ENCODE data around the gene SRGAP2B.
"Not testable (repeated sequence)": the region's sequence is repeated elsewhere in the genome, so short reads cannot be mapped to it uniquely, and the experiment has no call there.

- TF ChIP-seq CTCF (IDR thresholded peaks at IDR 0.05; ENCODE audit: low read depth, low read length, poor library complexity, severe bottlenecking); EZH2phosphoT487 (IDR thresholded peaks at IDR 0.05; ENCODE audit: borderline replicate concordance, low read length): not testable (repeated sequence)
Observed at GRCh38 chr1:145128697-145129469, 33.8 kb upstream of the SRGAP2B start.

All from DOHH2 (cell line).